Upper lobe of left lung (tissue), 4 donors: ENCODE measurements around the gene GSTT2.

ENCODE experiments used
- POLR2A ChIP-seq, 4 donors: fragments of 450-650 bp; IDR thresholded peaks; one replicate each; pipeline ENCODE4 v1.5.1; 2016 to 2017; ENCODE audit warnings: antibody characterized with exemption in 4 of 4, mild to moderate bottlenecking in 2 of 4
- POLR2AphosphoS5 ChIP-seq, 2 donors: sonication (generic); formaldehyde crosslinking; IDR thresholded peaks; one replicate each; pipeline ENCODE4 v1.5.1; 2017; ENCODE audit warnings: antibody characterized with exemption in 2 of 2
- TF ChIP-seq, protein P1 (sequence below), 6 experiments: fragments of 450-650 bp in 4 of 6; fragments of 200-600 bp in 2 of 6; sonication (generic) in 2 of 6; IDR thresholded peaks; one replicate each; pipeline ENCODE4 v1.5.1; 2016 to 2019; ENCODE audit warnings: antibody characterized with exemption in 6 of 6

DNA sequence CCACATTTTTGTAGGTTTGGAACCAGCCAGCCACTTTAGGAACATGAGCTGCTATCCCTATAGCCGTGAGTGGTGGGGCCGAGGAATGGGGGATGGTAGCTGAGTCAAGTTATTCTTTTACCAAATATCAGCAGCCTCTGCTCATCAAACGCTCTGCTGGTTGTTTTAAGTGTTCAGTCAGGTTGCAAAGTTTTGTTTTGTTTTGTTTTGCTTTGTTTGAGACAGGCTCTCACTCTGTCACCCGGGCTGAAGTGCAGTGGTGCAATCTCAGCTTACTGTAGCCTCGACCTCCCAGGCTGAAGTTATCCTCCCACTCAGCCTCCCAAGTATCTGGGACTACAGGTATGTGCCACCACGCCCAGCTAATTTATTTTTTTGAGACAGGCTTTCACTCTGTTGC, 45.5 kb downstream of the GSTT2 start:
- TF ChIP-seq, protein P1, sequence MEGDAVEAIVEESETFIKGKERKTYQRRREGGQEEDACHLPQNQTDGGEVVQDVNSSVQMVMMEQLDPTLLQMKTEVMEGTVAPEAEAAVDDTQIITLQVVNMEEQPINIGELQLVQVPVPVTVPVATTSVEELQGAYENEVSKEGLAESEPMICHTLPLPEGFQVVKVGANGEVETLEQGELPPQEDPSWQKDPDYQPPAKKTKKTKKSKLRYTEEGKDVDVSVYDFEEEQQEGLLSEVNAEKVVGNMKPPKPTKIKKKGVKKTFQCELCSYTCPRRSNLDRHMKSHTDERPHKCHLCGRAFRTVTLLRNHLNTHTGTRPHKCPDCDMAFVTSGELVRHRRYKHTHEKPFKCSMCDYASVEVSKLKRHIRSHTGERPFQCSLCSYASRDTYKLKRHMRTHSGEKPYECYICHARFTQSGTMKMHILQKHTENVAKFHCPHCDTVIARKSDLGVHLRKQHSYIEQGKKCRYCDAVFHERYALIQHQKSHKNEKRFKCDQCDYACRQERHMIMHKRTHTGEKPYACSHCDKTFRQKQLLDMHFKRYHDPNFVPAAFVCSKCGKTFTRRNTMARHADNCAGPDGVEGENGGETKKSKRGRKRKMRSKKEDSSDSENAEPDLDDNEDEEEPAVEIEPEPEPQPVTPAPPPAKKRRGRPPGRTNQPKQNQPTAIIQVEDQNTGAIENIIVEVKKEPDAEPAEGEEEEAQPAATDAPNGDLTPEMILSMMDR (IDR thresholded peaks at IDR 0.05): no peak
- TF ChIP-seq POLR2A (IDR thresholded peaks at IDR 0.05) (no peak), POLR2AphosphoS5 (IDR thresholded peaks at IDR 0.05) (no peak)
